Liver (tissue), 9 donors: ENCODE data around the gene SIX3. TPM values are rescaled to one million over a fixed set of nuclear protein-coding genes. Genes with fewer than 3 reads are reported as not detected.

ENCODE experiments used
- DNase-seq: peaks from one replicate; pipeline ENCODE4 v3.0.0-alpha.2; 2017; ENCODE audit warnings: low spot score
- H3K27ac ChIP-seq, 2 donors: one replicate each; pipeline ENCODE4 v1.7.0; 2013; ENCODE audit warnings: inconsistent platforms in 2 of 2, low read length in 2 of 2, control low read depth in 1 of 2, low read depth in 1 of 2, mild to moderate bottlenecking in 1 of 2
- H3K27me3 ChIP-seq, 4 donors: one replicate each; pipeline versions ENCODE4 v1.6.1 to v1.7.0; 2013; ENCODE audit warnings: low read length in 3 of 4, inconsistent platforms in 1 of 4, mild to moderate bottlenecking in 1 of 4, moderate library complexity in 1 of 4; ENCODE audit not compliant: control insufficient read depth in 4 of 4, insufficient read depth in 4 of 4
- H3K36me3 ChIP-seq, 4 donors: one replicate each; pipeline versions ENCODE4 v1.6.1 to v1.7.0; 2013; ENCODE audit warnings: low read length in 3 of 4, mild to moderate bottlenecking in 3 of 4, low read depth in 1 of 4, moderate library complexity in 1 of 4; ENCODE audit not compliant: control insufficient read depth in 4 of 4, insufficient read depth in 3 of 4
- H3K4me1 ChIP-seq, 4 donors: one replicate each; pipeline versions ENCODE4 v1.6.1 to v1.7.0; 2013; ENCODE audit warnings: low read length in 3 of 4, mild to moderate bottlenecking in 3 of 4, moderate library complexity in 1 of 4; ENCODE audit not compliant: control insufficient read depth in 4 of 4, insufficient read depth in 4 of 4
- H3K4me3 ChIP-seq, 3 donors: one replicate each; pipeline versions ENCODE4 v1.6.1 to v1.7.0; 2013; ENCODE audit warnings: low read length in 3 of 3, control low read depth in 1 of 3, low read depth in 1 of 3, mild to moderate bottlenecking in 1 of 3
- H3K9ac ChIP-seq, 2 donors: one replicate each; pipeline ENCODE4 v1.7.0; 2013; ENCODE audit warnings: low read length in 2 of 2, mild to moderate bottlenecking in 2 of 2, moderate library complexity in 2 of 2, control low read depth in 1 of 2, low read depth in 1 of 2
- H3K9me3 ChIP-seq, 4 donors: one replicate each; pipeline versions ENCODE4 v1.6.1 to v1.7.0; 2013; ENCODE audit warnings: low read length in 3 of 4; ENCODE audit not compliant: control insufficient read depth in 4 of 4
- FOXA1 ChIP-seq: IDR thresholded peaks from 2 replicates; pipeline ENCODE4 v1.6.1; 2016; ENCODE audit warnings: antibody characterized with exemption
- FOXA2 ChIP-seq: IDR thresholded peaks from 2 replicates; pipeline ENCODE4 v1.6.1; 2016; ENCODE audit warnings: antibody characterized with exemption
- HNF4A ChIP-seq, 2 donors: conservative IDR thresholded peaks; 2 replicates each; pipeline ENCODE4 v1.6.1; 2016; ENCODE audit warnings: antibody characterized with exemption in 2 of 2, mild to moderate bottlenecking in 2 of 2
- JUND ChIP-seq, 2 donors: IDR thresholded peaks; 2 replicates each; pipeline ENCODE4 v1.6.1; 2016; ENCODE audit warnings: antibody characterized with exemption in 2 of 2
- NR2F2 ChIP-seq: IDR thresholded peaks from 2 replicates; pipeline ENCODE4 v1.6.1; 2016; ENCODE audit warnings: antibody characterized with exemption
- RAD21 ChIP-seq, 2 donors: IDR thresholded peaks; 2 replicates each; pipeline ENCODE4 v1.6.1; 2016; ENCODE audit warnings: antibody characterized with exemption in 2 of 2, mild to moderate bottlenecking in 2 of 2
- RXRA ChIP-seq, 2 donors: IDR thresholded peaks; 2 replicates each; pipeline ENCODE4 v1.6.1; 2017 to 2018; ENCODE audit warnings: antibody characterized with exemption in 2 of 2, mild to moderate bottlenecking in 1 of 2
- SP1 ChIP-seq: IDR thresholded peaks from 2 replicates; pipeline ENCODE4 v1.6.1; 2018; ENCODE audit warnings: antibody characterized with exemption, mild to moderate bottlenecking
- TAF1 ChIP-seq: conservative IDR thresholded peaks from 2 replicates; pipeline ENCODE4 v1.6.1; 2016; ENCODE audit warnings: antibody characterized with exemption, mild to moderate bottlenecking
- YY1 ChIP-seq: IDR thresholded peaks from 2 replicates; pipeline ENCODE4 v1.6.1; 2016; ENCODE audit warnings: antibody characterized with exemption, mild to moderate bottlenecking
- WGBS: extraction: QIAGEN DNeasy Blood & Tissue Kit; methylation state at CpG from one replicate; pipeline ENCODE4 v1.1.7; 2013; 5-methylcytosine and 5-hydroxymethylcytosine counted together
- polyA plus RNA-seq, 2 donors: library from polyadenylated mRNA; stranded (reverse) in 1 of 2; unstranded in 1 of 2; fragments of 200-250 nt in 1 of 2; fragments of >200 nt in 1 of 2; fragmentation: Nextera tagmentation in 1 of 2; extraction: Ambion mirVana in 1 of 2; gene quantifications; one replicate each; pipeline versions ENCODE4 v1.2.1 to v1.2.3, GENCODE V29; 2013 to 2015
- total RNA-seq, 2 donors: library from RNA; depleted of rRNA; stranded (reverse); fragments of >200 nt; gene quantifications; one replicate each; pipeline ENCODE4 v1.2.3, GENCODE V29; 2014
- TF ChIP-seq, protein P1 (sequence below): IDR thresholded peaks from 2 replicates; pipeline ENCODE4 v1.6.1; 2016; ENCODE audit warnings: antibody characterized with exemption
- TF ChIP-seq, protein P2 (sequence below): IDR thresholded peaks from 2 replicates; pipeline ENCODE4 v1.6.1; 2016; ENCODE audit warnings: antibody characterized with exemption, mild to moderate bottlenecking
- TF ChIP-seq, protein P3 (sequence below): IDR thresholded peaks from 2 replicates; pipeline ENCODE4 v1.6.1; 2016; ENCODE audit warnings: antibody characterized with exemption
- TF ChIP-seq, protein P4 (sequence below): fragments of 150-350 bp; IDR thresholded peaks from 2 replicates; pipeline ENCODE4 v1.5.1; 2017; ENCODE audit warnings: improper control_type of control experiment, low read depth, low read length; ENCODE audit not compliant: missing input control
- TF ChIP-seq, protein P5 (sequence below): IDR thresholded peaks from 2 replicates; pipeline ENCODE4 v1.6.1; 2016; ENCODE audit warnings: antibody characterized with exemption
- donor health status: healthy.
- donor health status: healthy.
- donor health status: healthy.
- donor health status: healthy.
- donor health status: healthy.

Gene SIX3
- total and polyA plus RNA-seq, 4 donors = not detected

DNA sequence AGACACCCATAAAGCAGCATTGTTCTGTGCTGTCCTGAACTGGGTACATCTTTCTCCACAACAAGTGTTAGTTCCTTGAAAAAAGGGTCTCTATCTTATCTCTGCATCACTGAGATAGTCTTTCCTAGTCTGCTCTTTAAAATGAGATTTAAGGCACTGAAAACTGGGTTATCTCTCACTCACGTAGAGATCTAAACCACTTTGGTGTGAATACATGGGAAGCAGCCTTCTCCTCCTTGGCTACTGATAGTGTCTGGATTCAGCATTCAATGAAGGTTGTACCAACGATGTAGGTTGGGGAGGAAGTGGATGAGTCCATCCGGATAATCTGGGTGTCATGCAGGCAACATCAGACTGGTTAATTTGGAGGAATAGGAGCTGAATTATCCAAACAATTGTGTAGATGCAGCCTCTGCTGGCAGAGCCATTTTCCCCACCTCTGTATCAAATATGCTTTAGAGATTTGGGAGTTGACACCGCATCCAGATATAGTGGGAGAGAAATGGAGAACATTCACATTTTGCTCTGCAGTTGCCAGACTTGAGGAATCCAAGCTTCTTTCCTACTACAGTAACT is 15.9 kb upstream of the SIX3 start:
- Histone ChIP-seq H3K27me3 (peaks cover 6 to 18% (median 11%) of the 10 kb centered on the region in 4 donors), H3K4me1 (peaks cover 3 to 22% (median 8%) of the 10 kb centered on the region in 4 donors), H3K9me3 (peaks cover 0 to 2% (median 0%) of the 10 kb centered on the region in 4 donors), H3K27ac (no peak overlapping the region), H3K9ac (no peak overlapping the region), H3K4me3 (no peak overlapping the region), H3K36me3 (no peaks in the 10 kb centered on the region)
- no peak for DNase-seq
- TF ChIP-seq, protein P1, sequence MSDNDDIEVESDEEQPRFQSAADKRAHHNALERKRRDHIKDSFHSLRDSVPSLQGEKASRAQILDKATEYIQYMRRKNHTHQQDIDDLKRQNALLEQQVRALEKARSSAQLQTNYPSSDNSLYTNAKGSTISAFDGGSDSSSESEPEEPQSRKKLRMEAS = no peak
- TF ChIP-seq, protein P2, sequence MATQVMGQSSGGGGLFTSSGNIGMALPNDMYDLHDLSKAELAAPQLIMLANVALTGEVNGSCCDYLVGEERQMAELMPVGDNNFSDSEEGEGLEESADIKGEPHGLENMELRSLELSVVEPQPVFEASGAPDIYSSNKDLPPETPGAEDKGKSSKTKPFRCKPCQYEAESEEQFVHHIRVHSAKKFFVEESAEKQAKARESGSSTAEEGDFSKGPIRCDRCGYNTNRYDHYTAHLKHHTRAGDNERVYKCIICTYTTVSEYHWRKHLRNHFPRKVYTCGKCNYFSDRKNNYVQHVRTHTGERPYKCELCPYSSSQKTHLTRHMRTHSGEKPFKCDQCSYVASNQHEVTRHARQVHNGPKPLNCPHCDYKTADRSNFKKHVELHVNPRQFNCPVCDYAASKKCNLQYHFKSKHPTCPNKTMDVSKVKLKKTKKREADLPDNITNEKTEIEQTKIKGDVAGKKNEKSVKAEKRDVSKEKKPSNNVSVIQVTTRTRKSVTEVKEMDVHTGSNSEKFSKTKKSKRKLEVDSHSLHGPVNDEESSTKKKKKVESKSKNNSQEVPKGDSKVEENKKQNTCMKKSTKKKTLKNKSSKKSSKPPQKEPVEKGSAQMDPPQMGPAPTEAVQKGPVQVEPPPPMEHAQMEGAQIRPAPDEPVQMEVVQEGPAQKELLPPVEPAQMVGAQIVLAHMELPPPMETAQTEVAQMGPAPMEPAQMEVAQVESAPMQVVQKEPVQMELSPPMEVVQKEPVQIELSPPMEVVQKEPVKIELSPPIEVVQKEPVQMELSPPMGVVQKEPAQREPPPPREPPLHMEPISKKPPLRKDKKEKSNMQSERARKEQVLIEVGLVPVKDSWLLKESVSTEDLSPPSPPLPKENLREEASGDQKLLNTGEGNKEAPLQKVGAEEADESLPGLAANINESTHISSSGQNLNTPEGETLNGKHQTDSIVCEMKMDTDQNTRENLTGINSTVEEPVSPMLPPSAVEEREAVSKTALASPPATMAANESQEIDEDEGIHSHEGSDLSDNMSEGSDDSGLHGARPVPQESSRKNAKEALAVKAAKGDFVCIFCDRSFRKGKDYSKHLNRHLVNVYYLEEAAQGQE = no peak
- WGBS = 19% methylated on average over 4 of the region's 4 CpGs

DNA sequence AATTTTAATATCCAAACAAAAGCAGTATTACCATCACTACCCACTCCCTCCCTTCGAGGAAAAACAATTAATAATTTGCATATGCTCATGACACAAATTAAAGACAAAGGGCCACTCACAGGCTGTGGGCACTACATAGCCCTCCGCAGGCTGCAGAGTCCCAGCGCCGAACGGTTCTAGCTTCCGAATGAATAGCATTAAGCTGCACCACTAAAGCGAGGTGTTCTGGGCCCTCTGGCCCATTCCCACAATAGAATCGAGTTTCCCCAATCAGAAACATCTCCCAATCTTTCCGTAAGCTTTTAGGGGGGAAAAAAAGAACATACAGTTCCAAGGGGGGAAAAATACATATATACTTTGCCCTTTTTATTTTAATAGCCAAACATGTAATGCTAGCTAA is 14.5 kb upstream of the SIX3 start:
- no peaks in the 10 kb centered on the region for H3K36me3 ChIP-seq
- no peak for DNase-seq
- H3K4me3 ChIP-seq = no peak overlapping the region
- peaks cover 4 to 18% (median 12%) of the 10 kb centered on the region in 4 donors for H3K27me3 ChIP-seq
- H3K9me3 ChIP-seq = peaks cover 0 to 2% (median 0%) of the 10 kb centered on the region in 4 donors
- peaks cover 3 to 22% (median 8%) of the 10 kb centered on the region in 4 donors for H3K4me1 ChIP-seq
- 19% methylated on average over 9 of the region's 9 CpGs for WGBS
- H3K27ac ChIP-seq = no peak overlapping the region
- H3K9ac ChIP-seq = no peak overlapping the region
- TF ChIP-seq TAF1 (no peak), SP1 (no peak), FOXA1 (no peak), RXRA (IDR thresholded peaks at IDR 0.05) (no peak), FOXA2 (no peak), YY1 (no peak), HNF4A (conservative IDR thresholded peaks at IDR 0.05) (no peak), NR2F2 (no peak), JUND (IDR thresholded peaks at IDR 0.05) (no peak), RAD21 (IDR thresholded peaks at IDR 0.05) (no peak)
- TF ChIP-seq, protein P1 = no peak
- TF ChIP-seq, protein P3, sequence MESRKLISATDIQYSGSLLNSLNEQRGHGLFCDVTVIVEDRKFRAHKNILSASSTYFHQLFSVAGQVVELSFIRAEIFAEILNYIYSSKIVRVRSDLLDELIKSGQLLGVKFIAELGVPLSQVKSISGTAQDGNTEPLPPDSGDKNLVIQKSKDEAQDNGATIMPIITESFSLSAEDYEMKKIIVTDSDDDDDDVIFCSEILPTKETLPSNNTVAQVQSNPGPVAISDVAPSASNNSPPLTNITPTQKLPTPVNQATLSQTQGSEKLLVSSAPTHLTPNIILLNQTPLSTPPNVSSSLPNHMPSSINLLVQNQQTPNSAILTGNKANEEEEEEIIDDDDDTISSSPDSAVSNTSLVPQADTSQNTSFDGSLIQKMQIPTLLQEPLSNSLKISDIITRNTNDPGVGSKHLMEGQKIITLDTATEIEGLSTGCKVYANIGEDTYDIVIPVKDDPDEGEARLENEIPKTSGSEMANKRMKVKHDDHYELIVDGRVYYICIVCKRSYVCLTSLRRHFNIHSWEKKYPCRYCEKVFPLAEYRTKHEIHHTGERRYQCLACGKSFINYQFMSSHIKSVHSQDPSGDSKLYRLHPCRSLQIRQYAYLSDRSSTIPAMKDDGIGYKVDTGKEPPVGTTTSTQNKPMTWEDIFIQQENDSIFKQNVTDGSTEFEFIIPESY = no peak
- TF ChIP-seq, protein P2 = no peak
- TF ChIP-seq, protein P4, sequence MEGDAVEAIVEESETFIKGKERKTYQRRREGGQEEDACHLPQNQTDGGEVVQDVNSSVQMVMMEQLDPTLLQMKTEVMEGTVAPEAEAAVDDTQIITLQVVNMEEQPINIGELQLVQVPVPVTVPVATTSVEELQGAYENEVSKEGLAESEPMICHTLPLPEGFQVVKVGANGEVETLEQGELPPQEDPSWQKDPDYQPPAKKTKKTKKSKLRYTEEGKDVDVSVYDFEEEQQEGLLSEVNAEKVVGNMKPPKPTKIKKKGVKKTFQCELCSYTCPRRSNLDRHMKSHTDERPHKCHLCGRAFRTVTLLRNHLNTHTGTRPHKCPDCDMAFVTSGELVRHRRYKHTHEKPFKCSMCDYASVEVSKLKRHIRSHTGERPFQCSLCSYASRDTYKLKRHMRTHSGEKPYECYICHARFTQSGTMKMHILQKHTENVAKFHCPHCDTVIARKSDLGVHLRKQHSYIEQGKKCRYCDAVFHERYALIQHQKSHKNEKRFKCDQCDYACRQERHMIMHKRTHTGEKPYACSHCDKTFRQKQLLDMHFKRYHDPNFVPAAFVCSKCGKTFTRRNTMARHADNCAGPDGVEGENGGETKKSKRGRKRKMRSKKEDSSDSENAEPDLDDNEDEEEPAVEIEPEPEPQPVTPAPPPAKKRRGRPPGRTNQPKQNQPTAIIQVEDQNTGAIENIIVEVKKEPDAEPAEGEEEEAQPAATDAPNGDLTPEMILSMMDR = no peak
- TF ChIP-seq, protein P5, sequence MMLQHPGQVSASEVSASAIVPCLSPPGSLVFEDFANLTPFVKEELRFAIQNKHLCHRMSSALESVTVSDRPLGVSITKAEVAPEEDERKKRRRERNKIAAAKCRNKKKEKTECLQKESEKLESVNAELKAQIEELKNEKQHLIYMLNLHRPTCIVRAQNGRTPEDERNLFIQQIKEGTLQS = no peak
